Ascending aorta (tissue), 2 donors: ENCODE results near the gene BACE2. TPM values are rescaled to one million over a fixed set of nuclear protein-coding genes. Genes with fewer than 3 reads are reported as not detected.

ENCODE experiments used
- DNase-seq, 2 donors: peaks; one replicate each; pipeline ENCODE4 v3.0.0-alpha.2; 2019; ENCODE audit warnings: low spot score in 2 of 2
- H3K27ac ChIP-seq, 2 donors: fragments of 200-600 bp; sonication (generic); one replicate each; pipeline ENCODE4 v1.5.1; 2016 to 2017; ENCODE audit warnings: mild to moderate bottlenecking in 1 of 2
- H3K27me3 ChIP-seq: fragments of 200-600 bp; sonication (generic); one replicate; pipeline ENCODE4 v1.5.1; 2017
- H3K36me3 ChIP-seq, 2 donors: fragments of 200-600 bp; sonication (generic); one replicate each; pipeline ENCODE4 v1.5.1; 2016
- H3K4me1 ChIP-seq, 2 donors: fragments of 200-600 bp; sonication (generic); one replicate each; pipeline ENCODE4 v1.5.1; 2016 to 2017; ENCODE audit warnings: mild to moderate bottlenecking in 1 of 2
- H3K4me3 ChIP-seq, 2 donors: fragments of 200-600 bp; sonication (generic); one replicate each; pipeline ENCODE4 v1.5.1; 2016 to 2017; ENCODE audit warnings: mild to moderate bottlenecking in 1 of 2
- H3K9me3 ChIP-seq, 2 donors: fragments of 200-600 bp; sonication (generic); one replicate each; pipeline ENCODE4 v1.5.1; 2016
- intact Hi-C: fragments of 100-400 bp; cut with DNase I; formaldehyde crosslinking; loops from one replicate; pipeline ENCODE4 v1.15.1; 2023
- total RNA-seq: library from RNA; depleted of rRNA; stranded (reverse); fragments of >200 nt; gene quantifications from one replicate; pipeline ENCODE4 v1.1.0, GENCODE V29; 2016
- TF ChIP-seq, protein P1 (sequence below), 3 experiments: fragments of 200-600 bp in 2 of 3; fragments of 450-650 bp in 1 of 3; sonication (generic) in 2 of 3; IDR thresholded peaks; one replicate each; pipeline ENCODE4 v1.5.1; 2016 to 2019; ENCODE audit warnings: antibody characterized with exemption in 3 of 3, mild to moderate bottlenecking in 1 of 3, moderate library complexity in 1 of 3

Gene BACE2
- total RNA-seq, 1 donor from 2014 or later, result 151 TPM

DNA sequence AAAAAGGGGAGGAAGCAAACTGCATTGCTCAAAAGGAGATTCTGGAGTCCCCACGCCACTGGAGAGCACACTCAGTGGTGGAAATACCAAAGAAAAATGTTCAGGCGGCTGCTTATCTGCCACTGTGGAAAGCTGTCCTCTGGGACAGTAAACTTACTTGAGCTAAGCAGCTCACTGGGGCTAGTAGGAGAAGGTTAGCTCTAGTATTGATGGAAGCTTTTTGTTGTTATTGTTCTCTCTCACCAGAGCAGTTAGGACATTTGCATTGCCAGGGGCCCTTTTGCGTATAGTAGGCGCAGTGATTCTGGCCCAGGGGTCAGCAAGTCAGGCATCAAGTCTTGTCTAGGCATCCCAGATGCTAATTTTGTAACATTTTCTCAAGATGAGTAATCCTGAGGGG is 15.6 kb downstream of the BACE2 start:
- TF ChIP-seq, protein P1, sequence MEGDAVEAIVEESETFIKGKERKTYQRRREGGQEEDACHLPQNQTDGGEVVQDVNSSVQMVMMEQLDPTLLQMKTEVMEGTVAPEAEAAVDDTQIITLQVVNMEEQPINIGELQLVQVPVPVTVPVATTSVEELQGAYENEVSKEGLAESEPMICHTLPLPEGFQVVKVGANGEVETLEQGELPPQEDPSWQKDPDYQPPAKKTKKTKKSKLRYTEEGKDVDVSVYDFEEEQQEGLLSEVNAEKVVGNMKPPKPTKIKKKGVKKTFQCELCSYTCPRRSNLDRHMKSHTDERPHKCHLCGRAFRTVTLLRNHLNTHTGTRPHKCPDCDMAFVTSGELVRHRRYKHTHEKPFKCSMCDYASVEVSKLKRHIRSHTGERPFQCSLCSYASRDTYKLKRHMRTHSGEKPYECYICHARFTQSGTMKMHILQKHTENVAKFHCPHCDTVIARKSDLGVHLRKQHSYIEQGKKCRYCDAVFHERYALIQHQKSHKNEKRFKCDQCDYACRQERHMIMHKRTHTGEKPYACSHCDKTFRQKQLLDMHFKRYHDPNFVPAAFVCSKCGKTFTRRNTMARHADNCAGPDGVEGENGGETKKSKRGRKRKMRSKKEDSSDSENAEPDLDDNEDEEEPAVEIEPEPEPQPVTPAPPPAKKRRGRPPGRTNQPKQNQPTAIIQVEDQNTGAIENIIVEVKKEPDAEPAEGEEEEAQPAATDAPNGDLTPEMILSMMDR (IDR thresholded peaks at IDR 0.05), result no peak
- H3K27me3 ChIP-seq, result no peaks in the 10 kb centered on the region
- no peak overlapping the region for H3K27ac ChIP-seq
- H3K36me3 ChIP-seq, result no peaks in the 10 kb centered on the region
- H3K4me3 ChIP-seq, result no peak overlapping the region
- no peaks in the 10 kb centered on the region for H3K9me3 ChIP-seq
- intact Hi-C loops, result no loop called here
- no peak for DNase-seq
- H3K4me1 ChIP-seq, result peaks cover 8 to 22% of the 10 kb centered on the region in 2 donors

DNA sequence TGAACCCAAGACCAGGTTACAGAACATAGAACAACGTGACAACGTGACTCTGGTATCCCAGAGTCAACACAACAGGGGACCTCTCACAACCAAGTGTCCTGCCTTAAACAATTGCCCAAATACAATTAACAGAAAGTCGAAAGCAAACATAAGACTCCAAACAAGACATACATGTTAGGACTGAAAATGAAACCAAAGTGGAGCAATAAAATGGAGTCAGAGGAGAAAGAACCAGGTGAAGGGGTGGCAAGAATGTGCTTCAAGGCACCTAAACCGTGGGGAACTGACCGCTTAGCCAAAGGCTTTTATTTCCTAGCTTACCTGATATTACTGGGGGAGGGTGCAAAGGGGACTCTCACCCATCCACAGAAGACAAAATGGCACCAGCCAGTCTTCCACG is 17.8 kb downstream of the BACE2 start:
- no peak for DNase-seq
- H3K4me1 ChIP-seq, result peaks cover 0 to 6% of the 10 kb centered on the region in 2 donors
- intact Hi-C loops, result no loop called here
- TF ChIP-seq, protein P1 (IDR thresholded peaks at IDR 0.05), result no peak
- H3K9me3 ChIP-seq, result no peaks in the 10 kb centered on the region
- H3K36me3 ChIP-seq, result no peaks in the 10 kb centered on the region
- no peak overlapping the region for H3K27ac ChIP-seq
- H3K4me3 ChIP-seq, result no peak overlapping the region
- no peaks in the 10 kb centered on the region for H3K27me3 ChIP-seq

DNA sequence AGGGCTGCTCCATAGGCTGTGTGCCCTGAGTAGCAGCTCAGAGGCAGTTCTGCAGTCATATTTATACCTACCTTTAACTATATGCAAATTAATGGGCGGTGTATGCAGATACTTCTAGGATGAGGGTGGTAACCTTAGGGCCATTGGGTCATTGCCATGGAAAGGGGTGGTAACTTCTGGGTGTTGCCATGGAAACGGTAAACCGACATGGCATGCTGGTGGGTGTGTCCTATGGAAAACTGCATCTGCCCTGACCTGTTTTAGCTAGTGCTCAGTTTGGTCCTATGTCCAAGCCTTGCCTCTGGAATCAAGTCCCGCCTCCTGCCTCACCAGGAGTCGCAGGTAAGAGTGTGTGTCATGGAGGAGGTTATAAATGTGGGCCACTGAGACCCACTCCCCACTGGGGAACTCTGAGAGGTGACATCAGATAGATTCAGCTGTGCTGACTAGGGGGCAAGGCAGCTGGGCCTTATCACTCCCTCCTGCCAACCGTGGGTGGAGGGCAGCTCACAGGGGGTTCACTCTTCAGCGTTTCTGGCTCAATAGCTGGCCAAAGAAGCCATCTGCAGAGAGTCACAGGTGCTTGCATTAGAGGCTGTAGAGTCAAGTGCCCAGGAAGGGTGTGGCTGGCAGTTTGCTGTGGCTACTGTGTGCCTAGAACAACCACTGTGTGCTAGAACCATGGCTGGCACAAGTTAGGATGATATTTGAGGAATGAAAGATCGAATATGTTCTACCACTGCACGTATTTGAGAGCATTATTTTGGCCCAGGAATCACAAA is 19.0 kb downstream of the BACE2 start:
- TF ChIP-seq, protein P1 (IDR thresholded peaks at IDR 0.05), result no peak
- Histone ChIP-seq H3K4me3 (no peak overlapping the region), H3K4me1 (peaks cover 0 to 6% of the 10 kb centered on the region in 2 donors), H3K27me3 (no peaks in the 10 kb centered on the region), H3K9me3 (no peaks in the 10 kb centered on the region), H3K36me3 (no peaks in the 10 kb centered on the region), H3K27ac (no peak overlapping the region)
- DNase-seq, result no peak
- intact Hi-C loops, result no loop called here

DNA sequence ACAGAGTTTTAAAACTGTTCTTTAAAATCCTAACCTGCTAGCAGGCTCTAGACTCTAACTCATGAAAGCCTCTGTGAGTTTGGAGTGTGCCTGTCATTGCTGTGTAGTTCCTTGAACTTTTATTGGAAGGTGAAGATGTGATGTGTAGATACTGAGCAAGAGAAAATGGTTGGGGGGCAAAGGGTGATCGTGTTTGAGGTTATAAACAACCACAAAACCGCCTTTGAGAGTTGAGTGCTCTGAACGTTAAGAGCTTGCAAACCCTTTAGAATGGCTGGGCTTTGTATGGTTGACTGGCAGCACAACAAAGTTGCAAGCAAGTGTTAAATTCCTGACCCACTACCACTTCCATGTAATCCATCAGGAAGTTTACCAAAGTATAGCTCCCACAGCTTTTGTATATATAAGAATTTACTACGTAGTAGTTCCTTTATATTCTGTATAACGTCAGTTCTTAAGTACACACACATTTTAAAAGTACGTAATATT is 19.6 kb downstream of the BACE2 start:
- DNase-seq, result no peak
- Histone ChIP-seq H3K27me3 (no peaks in the 10 kb centered on the region), H3K9me3 (no peaks in the 10 kb centered on the region), H3K4me3 (no peak overlapping the region), H3K4me1 (peaks cover 0 to 6% of the 10 kb centered on the region in 2 donors), H3K27ac (no peak overlapping the region), H3K36me3 (no peaks in the 10 kb centered on the region)
- TF ChIP-seq, protein P1 (IDR thresholded peaks at IDR 0.05), result no peak
- intact Hi-C loops, result no loop called here

DNA sequence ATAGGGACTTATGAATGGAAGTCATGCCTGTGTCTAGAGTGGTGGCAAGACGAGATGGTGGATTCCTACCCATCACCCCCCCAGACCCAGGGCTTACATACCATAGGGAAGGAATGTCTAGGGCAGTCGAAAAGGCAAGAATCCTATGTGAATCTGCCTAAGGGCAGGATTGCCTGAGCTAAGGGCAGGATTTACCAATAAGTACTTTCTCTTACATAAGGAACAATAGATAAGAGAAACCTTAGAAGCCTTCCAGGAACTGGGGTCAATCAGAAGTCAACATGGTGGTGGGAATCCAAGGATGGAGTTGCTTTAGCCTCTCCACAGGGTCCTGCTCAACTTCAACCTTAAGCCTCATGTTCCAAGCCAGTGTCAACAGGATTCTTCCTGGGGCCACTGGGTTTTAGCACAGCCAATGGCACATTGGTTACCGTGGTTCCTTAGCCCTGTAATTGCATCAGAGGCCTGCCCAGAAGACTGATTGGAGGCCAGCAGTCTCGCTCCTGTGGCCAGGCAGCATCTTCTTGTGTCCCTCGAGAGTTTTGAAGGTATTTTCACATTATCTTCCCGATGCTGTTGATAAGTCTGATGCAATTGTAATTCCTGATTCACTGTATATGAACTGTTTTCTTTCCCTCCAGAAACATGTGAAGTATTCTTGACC is 20.7 kb downstream of the BACE2 start:
- intact Hi-C loops, result no loop called here
- Histone ChIP-seq H3K9me3 (no peaks in the 10 kb centered on the region), H3K36me3 (no peaks in the 10 kb centered on the region), H3K4me1 (peaks cover 0 to 3% of the 10 kb centered on the region in 2 donors), H3K27me3 (no peaks in the 10 kb centered on the region), H3K4me3 (no peak overlapping the region), H3K27ac (no peak overlapping the region)
- no peak for DNase-seq
- TF ChIP-seq, protein P1 (IDR thresholded peaks at IDR 0.05), result no peak
